Ramos (cell line): ENCODE data around the gene FMN1.

Experiments used
- in situ Hi-C: fragments of 300-500 bp; cut with MboI; formaldehyde crosslinking; loops from one replicate; pipeline ENCODE4 v1.14.3; 2022; ENCODE audit warnings: low sequenced_read_pairs; ENCODE audit not compliant: unreplicated experiment

FMN1 gene

DNA sequence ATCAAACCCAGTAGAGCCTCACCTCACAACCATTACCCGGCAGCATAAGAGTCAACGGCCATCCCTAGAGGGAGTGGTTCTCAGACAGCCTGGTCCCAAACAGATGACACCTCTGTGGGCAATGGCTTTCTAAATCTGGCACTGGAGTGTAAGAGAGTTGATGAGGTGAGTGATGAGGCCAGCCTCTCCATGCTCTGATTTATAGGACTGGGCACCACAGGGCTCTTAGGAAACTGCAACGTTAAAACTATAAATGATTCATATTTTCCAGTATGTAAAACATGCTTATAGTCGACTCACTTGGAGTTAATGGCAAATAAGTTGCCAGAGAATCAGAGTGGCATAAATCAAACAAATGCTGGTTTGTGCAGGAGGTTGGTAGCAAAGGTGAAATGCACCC, 289.0 kb downstream of the FMN1 start:
- in situ Hi-C loops, result no loop called here

DNA sequence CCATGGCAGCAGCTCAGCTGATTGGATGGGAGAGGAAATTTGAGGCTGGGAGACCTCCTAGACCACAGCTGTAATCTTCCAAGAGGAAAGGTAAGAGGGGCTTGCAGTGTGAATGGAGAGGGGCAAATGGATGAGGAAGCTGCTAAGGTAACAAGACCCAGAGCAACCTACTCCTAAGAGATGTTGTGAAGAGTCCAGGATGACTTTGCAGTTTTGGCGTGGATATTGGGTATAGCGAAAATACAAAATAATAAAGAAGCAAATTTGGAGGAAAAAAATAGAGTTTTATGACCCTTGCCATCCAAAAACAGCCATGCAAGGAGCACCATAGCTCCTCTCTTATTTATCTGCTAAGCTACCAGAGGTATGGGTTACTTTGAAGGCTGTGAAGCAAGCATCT, 290.1 kb downstream of the FMN1 start:
- in situ Hi-C loops, result no loop called here

DNA sequence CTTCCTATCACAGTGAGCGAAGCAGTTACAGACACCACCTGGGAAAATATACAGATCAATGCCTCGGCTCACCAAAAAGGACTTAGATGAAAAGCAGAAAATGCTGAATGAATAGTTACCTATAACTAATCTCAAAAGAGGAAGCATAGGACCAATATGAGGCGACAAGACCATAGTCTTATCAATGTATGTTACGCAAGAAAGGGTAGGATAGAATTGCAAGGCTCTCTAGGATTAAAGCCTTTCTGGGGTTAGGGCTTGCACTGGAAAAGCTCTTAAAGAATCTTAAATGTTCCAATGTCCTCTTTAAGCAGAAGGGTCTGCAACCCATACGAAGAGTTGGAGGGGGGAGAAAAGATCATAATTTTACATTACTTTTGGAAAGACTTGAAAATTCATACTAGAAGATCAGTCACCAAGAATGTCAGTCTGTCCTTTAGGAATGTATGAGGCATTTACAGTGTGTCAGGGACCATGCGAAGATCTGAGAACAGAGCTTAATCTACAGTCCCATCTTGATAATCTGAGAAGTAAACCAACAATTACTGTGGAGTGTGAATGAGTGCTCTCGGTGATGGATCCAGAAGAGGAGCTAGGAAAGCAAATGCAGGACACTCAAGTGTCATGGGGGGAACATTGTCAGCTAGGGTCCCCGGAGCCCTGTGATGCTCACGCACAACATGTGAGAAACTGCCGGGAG, 290.8 kb downstream of the FMN1 start:
- in situ Hi-C loops, result no loop called here

DNA sequence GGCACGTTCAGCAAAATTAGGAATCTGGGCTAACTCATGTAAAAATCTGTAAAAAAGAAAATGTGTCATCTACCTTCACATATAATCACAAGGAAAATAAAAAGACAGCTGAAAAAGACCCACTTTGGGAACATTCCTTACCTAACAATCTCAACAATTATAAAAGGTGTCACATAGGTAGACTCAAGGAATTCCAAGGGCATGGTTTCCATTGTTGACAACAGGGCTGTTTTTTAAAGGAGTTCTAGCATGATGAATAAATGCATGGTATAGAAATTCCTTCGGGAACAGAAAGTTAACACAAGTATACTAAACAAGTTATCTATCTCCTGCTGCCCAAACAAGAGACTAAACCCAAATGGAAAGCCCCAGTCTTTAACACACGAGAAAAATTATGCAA, 292.5 kb downstream of the FMN1 start:
- in situ Hi-C loops, result no loop called here

DNA sequence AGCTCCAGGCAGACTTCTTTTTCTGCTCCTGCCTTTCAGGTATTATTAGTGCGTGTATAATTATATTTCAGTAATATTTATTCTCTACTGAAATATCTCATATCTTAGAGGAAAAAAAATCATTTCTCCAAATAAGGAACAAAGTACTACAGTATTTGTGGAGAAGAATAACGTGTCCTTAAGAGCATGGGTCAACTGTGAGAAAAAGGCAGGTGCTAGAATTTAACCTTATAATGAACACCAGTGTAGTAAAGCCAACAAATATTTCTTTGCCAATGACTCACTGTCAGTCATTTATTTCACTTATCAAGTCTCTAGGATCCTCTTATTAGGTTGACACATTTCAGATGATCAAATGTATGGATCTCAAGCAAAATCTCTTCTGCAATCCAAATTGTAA, 293.3 kb downstream of the FMN1 start:
- in situ Hi-C loops, result no loop called here

DNA sequence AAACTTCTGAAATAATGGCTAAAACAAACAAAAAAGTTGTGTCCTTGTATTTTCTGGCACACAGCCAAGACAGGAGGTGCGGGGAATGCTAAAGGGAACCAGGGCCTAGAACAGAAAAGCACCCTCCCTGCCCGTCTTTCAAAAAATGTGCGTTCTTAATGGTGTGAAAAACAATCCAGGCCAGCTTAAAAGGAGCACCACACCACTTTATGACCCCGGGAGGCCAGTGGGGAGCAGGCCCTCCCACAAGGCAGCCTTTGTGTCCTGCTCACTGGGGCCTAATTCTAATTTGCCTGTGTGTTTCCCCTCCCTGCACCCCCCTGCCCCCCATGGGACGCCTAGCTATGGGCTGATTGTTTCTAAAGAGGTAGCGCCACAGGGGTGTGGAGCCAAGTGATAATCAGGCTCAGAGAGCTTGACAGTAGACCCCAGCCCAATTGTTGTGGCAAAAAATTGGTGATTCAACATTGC, 295.4 kb downstream of the FMN1 start:
- in situ Hi-C loops, result no loop called here

DNA sequence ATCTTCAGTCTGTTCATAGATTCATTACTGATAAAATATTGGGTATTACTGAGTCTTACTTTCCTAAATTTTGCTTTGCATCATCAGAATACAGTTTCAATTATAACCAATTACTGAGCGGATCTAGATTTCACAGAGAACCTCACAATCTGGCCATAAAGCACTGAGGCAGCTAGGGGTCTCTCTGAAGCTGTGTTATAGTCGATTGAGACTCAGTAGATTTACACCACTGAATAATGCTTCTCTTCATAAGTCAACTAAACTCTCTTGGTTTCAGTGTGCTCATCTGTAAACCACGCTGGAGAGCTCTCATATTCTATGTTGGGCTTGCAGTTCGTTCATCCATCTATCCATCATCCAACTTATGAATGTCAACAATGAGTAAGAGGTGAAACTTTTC, 296.1 kb downstream of the FMN1 start:
- in situ Hi-C loops, result no loop called here

DNA sequence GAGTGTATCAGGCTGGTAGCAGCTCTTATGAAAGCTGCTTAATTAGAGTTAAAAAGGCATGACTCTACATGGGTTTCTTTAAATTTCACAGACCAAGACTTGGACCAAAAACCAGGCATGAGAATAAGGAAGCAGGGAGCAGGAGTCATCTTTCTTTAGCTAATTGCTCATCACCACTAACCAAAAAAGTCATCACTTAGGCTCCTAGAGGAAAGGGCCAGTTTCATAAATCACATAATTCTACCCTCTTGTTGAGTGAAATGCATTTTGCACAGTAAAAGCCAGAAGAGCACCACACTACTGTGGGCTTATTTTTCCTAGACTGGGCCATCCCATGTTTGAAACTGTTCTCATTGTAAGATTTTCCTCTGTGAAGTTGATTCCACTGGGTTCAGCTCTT, 301.1 kb downstream of the FMN1 start:
- in situ Hi-C loops, result no loop called here

DNA sequence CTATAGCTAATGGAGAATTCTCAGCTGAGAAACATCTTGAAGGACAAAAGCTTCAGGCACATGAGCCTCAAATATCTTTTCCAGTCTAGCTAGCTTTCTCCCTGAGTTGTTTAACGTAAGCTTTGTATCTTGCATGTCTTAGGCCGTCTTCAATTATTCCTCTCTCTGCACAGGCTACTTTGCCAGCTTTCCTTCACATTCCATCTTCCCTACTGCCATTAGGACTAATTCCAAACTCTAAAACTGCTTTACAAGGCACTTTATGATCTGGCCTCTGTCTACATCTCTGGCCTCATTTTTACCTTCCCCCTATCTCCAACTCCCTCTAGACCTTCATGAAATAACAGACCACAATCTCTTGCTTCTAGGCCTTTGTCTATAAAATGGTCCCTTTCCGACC, 305.3 kb downstream of the FMN1 start:
- in situ Hi-C loops, result no loop called here

DNA sequence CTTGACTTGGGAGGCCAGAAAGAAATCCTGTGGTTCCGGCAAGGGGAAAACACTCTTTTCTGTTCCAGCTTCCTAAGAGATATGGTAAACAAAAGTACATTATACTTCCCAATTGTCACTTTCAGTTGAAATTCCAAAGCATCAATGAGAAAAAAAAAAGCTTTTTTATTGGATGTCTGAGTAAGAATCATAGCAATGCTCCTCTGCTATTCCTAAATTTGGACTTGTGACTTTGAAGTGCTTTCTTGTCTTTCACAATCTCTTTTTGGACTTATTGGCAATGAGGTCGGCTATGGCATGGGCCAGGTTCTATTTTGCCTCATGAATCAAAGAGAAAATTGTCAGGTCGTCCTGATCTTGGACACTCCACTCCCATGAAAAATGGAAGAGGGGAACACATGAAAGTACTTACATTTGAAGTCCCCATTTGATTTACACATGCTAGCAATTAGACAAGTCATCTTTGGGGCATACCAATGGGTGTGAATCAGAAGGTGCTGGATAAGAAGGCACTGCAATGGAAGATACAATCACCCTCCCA, 306.2 kb downstream of the FMN1 start:
- in situ Hi-C loops, result no loop called here

DNA sequence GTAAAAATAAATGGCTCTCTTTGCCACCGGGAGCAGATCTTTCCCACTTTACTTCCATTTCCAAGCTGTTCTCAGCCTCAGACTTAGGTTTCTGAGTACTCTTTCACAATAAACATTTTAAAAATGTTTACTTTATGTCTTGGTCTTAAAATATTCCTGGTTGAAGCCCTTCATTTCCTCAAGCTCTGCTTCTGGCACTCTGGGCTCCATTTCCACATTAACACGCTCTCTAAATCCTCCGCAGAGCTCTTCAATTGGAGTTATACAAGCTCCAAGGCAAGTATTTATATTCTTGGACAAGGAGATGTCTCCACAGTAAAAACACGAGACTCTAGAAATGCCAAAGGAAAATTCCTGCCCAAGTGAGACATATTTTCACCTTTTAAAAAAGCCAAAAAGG, 307.4 kb downstream of the FMN1 start:
- in situ Hi-C loops, result no loop called here

DNA sequence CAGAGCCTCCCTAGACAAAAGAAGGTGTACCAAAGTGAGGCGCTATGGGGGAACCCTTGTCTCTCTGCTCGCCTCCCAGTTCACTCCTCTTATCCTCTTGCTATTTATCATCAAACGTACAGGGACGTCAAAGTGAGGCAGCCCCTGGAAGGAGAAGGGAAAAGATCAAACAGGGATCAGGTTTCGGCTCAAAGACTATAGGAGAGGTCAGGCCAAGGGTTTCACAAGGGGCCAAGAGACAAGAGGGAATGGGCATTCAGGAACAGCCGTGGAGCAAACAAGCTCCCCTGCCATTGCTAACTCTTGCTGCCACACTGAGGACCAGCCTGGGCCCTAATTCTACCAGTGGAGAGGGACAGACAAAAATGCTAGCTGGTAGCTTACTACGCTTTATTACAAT, 308.1 kb downstream of the FMN1 start:
- in situ Hi-C loops, result no loop called here

DNA sequence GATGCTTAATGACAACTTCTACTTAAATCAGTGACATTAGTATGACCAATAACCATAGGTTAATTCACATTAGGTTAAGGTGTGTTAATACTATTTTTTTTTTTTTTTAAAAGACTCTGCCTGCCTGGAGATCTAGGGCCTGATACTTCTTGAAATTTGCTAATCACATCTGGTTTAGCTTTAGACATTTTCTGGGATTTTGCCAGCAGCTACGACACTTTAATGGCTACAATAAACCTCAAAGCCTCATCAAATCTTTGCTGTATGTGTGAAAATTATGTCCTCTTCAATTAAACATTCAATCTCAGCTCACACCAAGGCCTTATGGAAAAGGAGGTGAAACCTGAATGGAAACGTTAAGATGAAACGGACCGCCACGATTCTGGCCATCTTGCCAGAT, 308.8 kb downstream of the FMN1 start:
- in situ Hi-C loops, result no loop called here

DNA sequence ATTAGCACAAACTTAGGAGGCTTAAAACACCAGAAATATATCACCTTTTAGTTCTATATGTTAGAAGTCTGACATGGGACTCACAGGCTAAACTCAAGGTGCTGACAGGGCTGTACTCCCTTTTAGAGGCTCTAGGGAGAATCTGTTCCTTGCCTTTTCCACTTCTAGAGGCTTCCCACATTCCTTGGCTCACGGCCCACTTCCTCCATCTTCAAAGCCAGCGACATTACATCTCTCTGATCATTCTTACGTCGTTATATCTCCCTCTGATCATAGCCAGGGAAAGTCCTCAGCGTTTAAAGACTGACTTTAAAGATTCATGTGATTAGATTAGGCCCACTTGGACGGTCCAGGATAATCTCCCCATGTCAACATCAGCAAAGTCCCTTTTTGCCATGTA, 310.4 kb downstream of the FMN1 start:
- in situ Hi-C loops, result no loop called here

DNA sequence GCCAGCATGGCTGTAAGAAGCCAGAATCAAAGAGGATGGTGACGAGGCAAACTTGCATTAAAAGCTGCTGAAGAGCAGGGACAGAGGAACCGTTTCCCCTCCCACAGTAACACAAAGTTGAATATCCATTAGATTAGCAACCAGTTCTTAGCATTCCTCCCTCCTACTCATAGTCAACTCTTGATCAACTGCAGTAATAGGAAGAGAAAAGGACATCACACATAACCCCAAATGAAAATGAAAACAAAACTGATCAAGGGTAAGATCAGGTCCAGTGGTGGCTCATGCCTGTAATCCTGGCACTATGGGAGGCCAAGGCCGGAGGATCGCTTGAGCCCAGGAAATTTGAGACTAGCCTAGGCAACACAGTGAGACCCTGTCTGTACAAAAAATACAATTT, 311.6 kb downstream of the FMN1 start:
- in situ Hi-C loops, result no loop called here

DNA sequence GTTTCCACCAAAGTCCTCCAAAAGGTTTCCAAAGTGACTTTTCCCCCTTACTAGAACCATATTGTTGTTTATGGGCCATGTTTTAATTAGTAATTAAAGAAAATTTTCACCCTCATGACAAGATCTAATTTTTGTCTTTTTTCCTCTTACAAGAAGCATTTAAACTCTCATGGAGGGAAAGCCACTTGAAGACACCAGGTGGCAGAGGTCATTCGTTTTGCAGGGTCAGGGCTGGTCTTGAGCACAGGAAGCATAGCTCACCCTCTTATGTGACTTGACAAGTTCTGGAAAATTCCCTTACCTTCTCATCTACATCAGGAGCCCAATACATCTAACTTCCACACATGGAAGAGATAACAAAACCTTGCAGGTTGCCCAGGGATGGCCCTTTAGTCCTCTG, 313.0 kb downstream of the FMN1 start:
- in situ Hi-C loops, result no loop called here

DNA sequence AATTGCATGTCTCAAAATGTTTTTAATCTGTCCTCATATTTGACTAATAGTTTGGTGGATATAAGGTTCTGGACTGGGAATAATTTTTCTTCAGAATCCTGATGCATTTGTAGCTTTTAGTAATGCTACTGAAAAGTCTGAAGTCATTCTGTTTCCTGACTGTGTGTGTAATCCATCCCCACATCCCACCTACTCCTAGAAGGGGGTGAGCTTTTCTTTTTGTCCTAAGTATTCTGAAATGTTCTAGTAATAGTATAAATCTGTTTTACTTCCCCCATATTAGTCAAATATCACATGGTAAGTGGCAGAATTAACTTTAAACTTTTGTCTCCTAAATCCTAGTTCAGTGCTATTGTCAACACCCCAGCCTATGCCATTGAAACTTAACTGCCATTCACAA, 313.9 kb downstream of the FMN1 start:
- in situ Hi-C loops, result no loop called here

DNA sequence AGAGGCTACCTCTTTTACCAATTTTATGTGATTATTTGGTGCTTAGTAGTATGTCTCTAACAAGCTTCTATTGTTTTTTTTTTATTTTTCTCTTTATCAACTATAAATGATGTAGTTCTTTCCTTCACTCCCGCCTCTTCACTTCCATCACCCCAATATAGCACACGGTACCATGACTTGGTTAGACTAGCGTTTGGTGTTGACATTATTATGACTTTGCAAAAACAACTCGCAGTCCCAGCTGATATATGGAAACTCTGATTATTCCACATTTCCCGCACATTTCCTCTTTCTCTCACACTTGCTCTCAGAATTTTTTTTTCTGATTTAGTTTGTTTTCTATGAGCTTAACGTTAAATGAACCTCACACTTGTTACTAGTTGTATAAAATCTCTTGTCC, 314.5 kb downstream of the FMN1 start:
- in situ Hi-C loops, result no loop called here

DNA sequence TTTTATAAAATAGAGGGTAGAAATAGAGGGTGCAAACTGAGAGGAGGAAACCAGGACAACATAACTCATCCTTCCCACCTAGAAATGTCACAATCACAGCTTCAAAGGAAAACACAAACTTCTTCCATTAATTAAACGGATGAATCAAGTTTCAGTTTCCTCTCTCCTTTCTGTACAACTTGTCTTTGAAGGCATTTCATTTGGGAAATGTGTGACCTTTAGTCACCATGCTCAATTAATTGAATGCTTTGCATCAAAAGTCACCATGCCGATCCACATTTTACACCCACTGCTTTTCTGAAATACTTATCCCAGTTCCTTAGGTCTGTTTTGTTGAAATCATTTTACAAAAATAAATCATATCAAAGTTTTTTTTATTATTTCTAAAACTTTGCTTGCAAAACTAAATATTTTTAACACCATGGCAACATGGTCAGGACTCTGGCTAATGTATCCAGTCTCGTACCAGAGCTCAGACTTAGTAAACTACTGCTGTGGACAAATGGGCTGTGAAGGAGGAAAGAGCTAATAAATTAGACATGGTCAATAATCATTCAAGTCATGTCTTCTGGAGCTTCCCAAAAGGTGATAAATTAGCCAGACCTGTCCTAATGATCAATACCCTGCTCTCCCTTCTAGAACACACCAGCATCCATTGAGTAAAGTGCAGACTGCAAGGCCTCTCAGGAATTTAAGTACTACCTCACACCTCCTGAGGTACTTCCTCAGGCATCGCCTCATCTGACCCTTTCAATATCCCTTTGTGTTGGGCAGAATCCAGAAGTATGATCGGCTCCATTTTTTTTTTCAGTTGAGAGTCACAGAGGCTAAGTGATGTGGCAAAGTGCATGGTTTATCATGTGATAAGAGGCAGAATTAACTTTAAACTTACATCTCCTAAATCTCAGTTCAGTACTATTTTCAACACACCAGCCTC, 315.4 kb downstream of the FMN1 start:
- in situ Hi-C loops, result no loop called here

DNA sequence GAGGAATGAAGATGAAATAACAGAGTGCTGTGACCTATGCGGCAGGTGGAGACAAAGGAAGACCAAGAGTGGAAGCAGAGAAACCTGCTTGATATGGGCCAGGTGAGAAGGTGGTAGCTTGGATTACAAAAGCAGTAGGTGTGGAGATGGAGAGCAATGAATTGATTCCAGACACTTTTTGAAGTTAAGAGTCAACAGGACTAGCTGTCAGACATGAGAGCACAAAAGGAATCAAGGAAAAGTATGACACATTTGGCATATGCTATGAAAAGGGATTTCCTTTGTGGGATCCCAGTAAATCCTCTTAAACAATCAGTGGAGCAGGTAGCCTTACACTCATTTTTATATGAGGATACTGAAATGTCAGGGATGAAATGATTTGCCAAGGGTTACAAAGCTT, 316.2 kb downstream of the FMN1 start:
- in situ Hi-C loops, result no loop called here

DNA sequence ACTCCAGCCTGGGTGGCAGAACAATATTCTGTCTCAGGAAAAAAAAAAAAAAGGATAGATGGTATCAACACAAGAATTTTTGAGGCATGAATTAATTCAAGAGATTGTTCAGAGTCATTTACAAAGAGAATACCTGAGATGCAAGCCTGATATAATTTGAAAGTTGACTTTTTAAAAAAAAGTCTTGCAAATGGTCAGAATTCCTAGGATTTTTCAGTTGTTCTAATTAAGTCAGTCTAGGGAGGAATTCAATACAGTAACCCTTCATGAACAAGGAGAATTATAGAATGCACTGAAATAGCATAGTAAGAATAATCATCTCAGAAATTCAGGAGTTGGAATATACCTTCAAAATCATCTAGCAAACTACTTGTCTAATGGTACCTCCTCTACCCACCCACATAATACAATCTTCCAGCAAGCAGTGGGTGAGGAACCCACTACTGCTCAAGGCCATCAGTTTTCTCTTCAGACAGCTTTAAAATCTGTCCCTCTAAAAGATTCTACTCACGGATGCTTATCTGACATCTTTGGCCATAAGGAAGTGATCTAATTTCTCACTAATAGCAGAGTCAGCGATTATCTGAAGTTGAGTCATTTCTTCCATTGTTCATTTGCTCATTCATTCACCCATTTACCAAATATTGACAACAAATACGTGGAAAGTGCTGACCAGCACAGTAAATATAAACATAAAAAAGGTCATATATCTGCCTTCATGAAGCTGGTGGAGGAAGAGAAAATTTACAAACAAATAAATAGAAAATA, 317.1 kb downstream of the FMN1 start:
- in situ Hi-C loops, result no loop called here
